Right lobe of liver (tissue), 4 donors: ENCODE results near the gene FBLN1.
"Not testable (repeated sequence)": the region's sequence is repeated elsewhere in the genome, so short reads cannot be mapped to it uniquely, and the experiment has no call there.

Experiments
- POLR2A ChIP-seq: fragments of 450-650 bp; IDR thresholded peaks from one replicate; pipeline ENCODE4 v1.6.1; 2017; ENCODE audit warnings: antibody characterized with exemption, mild to moderate bottlenecking
- TF ChIP-seq, protein P1 (sequence below), 4 donors: fragments of 200-600 bp in 3 of 4; fragments of 450-650 bp in 1 of 4; IDR thresholded peaks; one replicate each; pipeline versions ENCODE4 v1.5.1 to v1.8.0; 2016 to 2022; ENCODE audit warnings: antibody characterized with exemption in 4 of 4, mild to moderate bottlenecking in 2 of 4
- donor health status: DM: no; HTN: no; CAD: no.
- donor health status: DM: no; HTN: no; CAD: no.
- donor health status: DM: no; HTN: yes; CAD: no.

- TF ChIP-seq POLR2A = not testable (repeated sequence)
- TF ChIP-seq, protein P1, sequence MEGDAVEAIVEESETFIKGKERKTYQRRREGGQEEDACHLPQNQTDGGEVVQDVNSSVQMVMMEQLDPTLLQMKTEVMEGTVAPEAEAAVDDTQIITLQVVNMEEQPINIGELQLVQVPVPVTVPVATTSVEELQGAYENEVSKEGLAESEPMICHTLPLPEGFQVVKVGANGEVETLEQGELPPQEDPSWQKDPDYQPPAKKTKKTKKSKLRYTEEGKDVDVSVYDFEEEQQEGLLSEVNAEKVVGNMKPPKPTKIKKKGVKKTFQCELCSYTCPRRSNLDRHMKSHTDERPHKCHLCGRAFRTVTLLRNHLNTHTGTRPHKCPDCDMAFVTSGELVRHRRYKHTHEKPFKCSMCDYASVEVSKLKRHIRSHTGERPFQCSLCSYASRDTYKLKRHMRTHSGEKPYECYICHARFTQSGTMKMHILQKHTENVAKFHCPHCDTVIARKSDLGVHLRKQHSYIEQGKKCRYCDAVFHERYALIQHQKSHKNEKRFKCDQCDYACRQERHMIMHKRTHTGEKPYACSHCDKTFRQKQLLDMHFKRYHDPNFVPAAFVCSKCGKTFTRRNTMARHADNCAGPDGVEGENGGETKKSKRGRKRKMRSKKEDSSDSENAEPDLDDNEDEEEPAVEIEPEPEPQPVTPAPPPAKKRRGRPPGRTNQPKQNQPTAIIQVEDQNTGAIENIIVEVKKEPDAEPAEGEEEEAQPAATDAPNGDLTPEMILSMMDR (IDR thresholded peaks at IDR 0.05) = not testable (repeated sequence)
Measured at GRCh38 chr22:45557926-45558325, 55.2 kb downstream of the FBLN1 start.
